ENCODE results near the gene B3GNT3.

The B3GNT3 gene

GRCh38 chr19:17806945-17807344 lies 12.0 kb downstream of the B3GNT3 start:
- H3K9me3 ChIP-seq (ENCODE audit: control insufficient read depth, insufficient read depth, low read length): no peaks in the 10 kb centered on the region
- H3K27me3 ChIP-seq (ENCODE audit: control insufficient read depth, insufficient read depth, low read length): no peaks in the 10 kb centered on the region
- no peaks in the 10 kb centered on the region for H3K4me1 ChIP-seq (ENCODE audit: control insufficient read depth, insufficient read depth, low read length)
- H3K4me3 ChIP-seq (ENCODE audit: low read depth, low read length): no peak overlapping the region
- H3K9ac ChIP-seq (ENCODE audit: low read depth, low read length): no peak overlapping the region
- no peaks in the 10 kb centered on the region for H3K36me3 ChIP-seq (ENCODE audit: control insufficient read depth, insufficient read depth, low read length)

- Histone ChIP-seq H3K27me3 (ENCODE audit: control insufficient read depth, insufficient read depth, low read length) (no peaks in the 10 kb centered on the region), H3K9me3 (ENCODE audit: control insufficient read depth, insufficient read depth, low read length) (no peaks in the 10 kb centered on the region), H3K9ac (ENCODE audit: low read depth, low read length) (no peak overlapping the region), H3K4me3 (ENCODE audit: low read depth, low read length) (no peak overlapping the region), H3K4me1 (ENCODE audit: control insufficient read depth, insufficient read depth, low read length) (no peaks in the 10 kb centered on the region), H3K36me3 (ENCODE audit: control insufficient read depth, insufficient read depth, low read length) (no peaks in the 10 kb centered on the region)
These were observed 12.9 kb downstream of the B3GNT3 start for GRCh38 chr19:17807731-17808316.

GRCh38 chr19:17811103-17811502 lies 16.2 kb downstream of the B3GNT3 start:
- Histone ChIP-seq H3K27me3 (ENCODE audit: control insufficient read depth, insufficient read depth, low read length) (no peaks in the 10 kb centered on the region), H3K9me3 (ENCODE audit: control insufficient read depth, insufficient read depth, low read length) (no peaks in the 10 kb centered on the region), H3K36me3 (ENCODE audit: control insufficient read depth, insufficient read depth, low read length) (no peaks in the 10 kb centered on the region), H3K4me1 (ENCODE audit: control insufficient read depth, insufficient read depth, low read length) (no peaks in the 10 kb centered on the region), H3K9ac (ENCODE audit: low read depth, low read length) (no peak overlapping the region), H3K4me3 (ENCODE audit: low read depth, low read length) (no peak overlapping the region)

DNA sequence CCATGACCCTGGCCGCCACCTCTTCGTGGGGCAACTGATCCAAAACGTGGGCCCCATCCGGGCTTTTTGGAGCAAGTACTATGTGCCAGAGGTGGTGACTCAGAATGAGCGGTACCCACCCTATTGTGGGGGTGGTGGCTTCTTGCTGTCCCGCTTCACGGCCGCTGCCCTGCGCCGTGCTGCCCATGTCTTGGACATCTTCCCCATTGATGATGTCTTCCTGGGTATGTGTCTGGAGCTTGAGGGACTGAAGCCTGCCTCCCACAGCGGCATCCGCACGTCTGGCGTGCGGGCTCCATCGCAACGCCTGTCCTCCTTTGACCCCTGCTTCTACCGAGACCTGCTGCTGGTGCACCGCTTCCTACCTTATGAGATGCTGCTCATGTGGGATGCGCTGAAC lies 16.7 kb downstream of the B3GNT3 start:
- Histone ChIP-seq H3K4me3 (ENCODE audit: low read depth, low read length) (no peak overlapping the region), H3K9me3 (ENCODE audit: control insufficient read depth, insufficient read depth, low read length) (no peaks in the 10 kb centered on the region), H3K4me1 (ENCODE audit: control insufficient read depth, insufficient read depth, low read length) (no peaks in the 10 kb centered on the region), H3K36me3 (ENCODE audit: control insufficient read depth, insufficient read depth, low read length) (no peaks in the 10 kb centered on the region), H3K9ac (ENCODE audit: low read depth, low read length) (no peak overlapping the region), H3K27me3 (ENCODE audit: control insufficient read depth, insufficient read depth, low read length) (no peaks in the 10 kb centered on the region)

DNA sequence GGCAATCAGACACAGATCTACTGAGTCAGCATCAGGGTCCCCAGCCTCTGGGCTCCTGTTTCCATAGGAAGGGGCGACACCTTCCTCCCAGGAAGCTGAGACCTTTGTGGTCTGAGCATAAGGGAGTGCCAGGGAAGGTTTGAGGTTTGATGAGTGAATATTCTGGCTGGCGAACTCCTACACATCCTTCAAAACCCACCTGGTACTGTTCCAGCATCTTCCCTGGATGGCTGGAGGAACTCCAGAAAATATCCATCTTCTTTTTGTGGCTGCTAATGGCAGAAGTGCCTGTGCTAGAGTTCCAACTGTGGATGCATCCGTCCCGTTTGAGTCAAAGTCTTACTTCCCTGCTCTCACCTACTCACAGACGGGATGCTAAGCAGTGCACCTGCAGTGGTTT lies 17.2 kb downstream of the B3GNT3 start:
- no peaks in the 10 kb centered on the region for H3K27me3 ChIP-seq (ENCODE audit: control insufficient read depth, insufficient read depth, low read length)
- no peaks in the 10 kb centered on the region for H3K9me3 ChIP-seq (ENCODE audit: control insufficient read depth, insufficient read depth, low read length)
- H3K4me3 ChIP-seq (ENCODE audit: low read depth, low read length): no peak overlapping the region
- no peak overlapping the region for H3K9ac ChIP-seq (ENCODE audit: low read depth, low read length)
- no peaks in the 10 kb centered on the region for H3K4me1 ChIP-seq (ENCODE audit: control insufficient read depth, insufficient read depth, low read length)
- no peaks in the 10 kb centered on the region for H3K36me3 ChIP-seq (ENCODE audit: control insufficient read depth, insufficient read depth, low read length)

- no peaks in the 10 kb centered on the region for H3K4me1 ChIP-seq (ENCODE audit: control insufficient read depth, insufficient read depth, low read length)
- H3K27me3 ChIP-seq (ENCODE audit: control insufficient read depth, insufficient read depth, low read length): no peaks in the 10 kb centered on the region
- H3K4me3 ChIP-seq (ENCODE audit: low read depth, low read length): no peak overlapping the region
- no peaks in the 10 kb centered on the region for H3K9me3 ChIP-seq (ENCODE audit: control insufficient read depth, insufficient read depth, low read length)
- no peak overlapping the region for H3K9ac ChIP-seq (ENCODE audit: low read depth, low read length)
- no peaks in the 10 kb centered on the region for H3K36me3 ChIP-seq (ENCODE audit: control insufficient read depth, insufficient read depth, low read length)
These were observed 22.9 kb downstream of the B3GNT3 start for GRCh38 chr19:17817668-17818363.

GRCh38 chr19:17821190-17821589 lies 26.3 kb downstream of the B3GNT3 start, which contains the start of gene INSL3:
Gene INSL3, minus strand, starts transcription at chr19:17821519. Its CDS starts 13 bp downstream, at chr19:17821506.
- H3K36me3 ChIP-seq (ENCODE audit: control insufficient read depth, insufficient read depth, low read length): no peaks in the 10 kb centered on the region
- H3K9ac ChIP-seq (ENCODE audit: low read depth, low read length): no peak within 1 kb of the TSS

DNA sequence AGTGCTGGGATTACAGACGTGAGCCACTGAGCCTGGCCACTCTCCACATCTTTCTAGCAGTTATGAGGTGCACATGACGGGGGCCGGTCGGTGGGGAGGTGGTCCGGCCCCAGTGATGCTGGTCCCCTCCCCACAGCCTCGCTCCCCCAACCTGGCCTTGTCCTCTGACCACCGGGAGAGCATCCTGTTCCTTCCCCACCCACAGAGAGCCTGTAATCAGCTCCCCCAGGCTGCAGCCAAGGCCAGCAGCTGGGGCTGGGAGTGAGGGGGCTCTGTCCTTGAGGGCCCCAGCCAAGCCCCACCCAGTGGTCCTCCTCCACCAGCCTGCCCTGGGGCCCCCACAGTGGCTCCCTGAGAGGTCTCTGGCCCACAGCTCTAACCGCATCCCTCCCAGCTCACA lies 29.4 kb downstream of the B3GNT3 start:
- H3K36me3 ChIP-seq (ENCODE audit: control insufficient read depth, insufficient read depth, low read length): peaks cover 2% of the 10 kb centered on the region
- H3K9me3 ChIP-seq (ENCODE audit: control insufficient read depth, insufficient read depth, low read length): no peaks in the 10 kb centered on the region
- no peak overlapping the region for H3K4me3 ChIP-seq (ENCODE audit: low read depth, low read length)
- H3K27me3 ChIP-seq (ENCODE audit: control insufficient read depth, insufficient read depth, low read length): no peaks in the 10 kb centered on the region
- H3K4me1 ChIP-seq (ENCODE audit: control insufficient read depth, insufficient read depth, low read length): no peaks in the 10 kb centered on the region
- no peak overlapping the region for H3K9ac ChIP-seq (ENCODE audit: low read depth, low read length)

More at GRCh38 chr19:17821190-17821589, 26.3 kb downstream of the B3GNT3 start, which contains the start of gene INSL3:
- Histone ChIP-seq H3K4me1 (ENCODE audit: control insufficient read depth, insufficient read depth, low read length) (no peaks in the 10 kb centered on the region), H3K27me3 (ENCODE audit: control insufficient read depth, insufficient read depth, low read length) (no peaks in the 10 kb centered on the region), H3K9me3 (ENCODE audit: control insufficient read depth, insufficient read depth, low read length) (no peaks in the 10 kb centered on the region), H3K4me3 (ENCODE audit: low read depth, low read length) (no peak within 1 kb of the TSS)

GRCh38 chr19:17826508-17827056 lies 31.6 kb downstream of the B3GNT3 start:
- no peaks in the 10 kb centered on the region for H3K9me3 ChIP-seq (ENCODE audit: control insufficient read depth, insufficient read depth, low read length)
- no peaks in the 10 kb centered on the region for H3K4me1 ChIP-seq (ENCODE audit: control insufficient read depth, insufficient read depth, low read length)
- H3K27me3 ChIP-seq (ENCODE audit: control insufficient read depth, insufficient read depth, low read length): peaks cover under 1% of the 10 kb centered on the region
- H3K36me3 ChIP-seq (ENCODE audit: control insufficient read depth, insufficient read depth, low read length): peaks cover 2% of the 10 kb centered on the region
- H3K4me3 ChIP-seq (ENCODE audit: low read depth, low read length): no peak overlapping the region
- H3K9ac ChIP-seq (ENCODE audit: low read depth, low read length): no peak overlapping the region

- H3K9me3 ChIP-seq (ENCODE audit: control insufficient read depth, insufficient read depth, low read length): no peaks in the 10 kb centered on the region
- peak overlapping the region; percentile 83 for H3K9ac ChIP-seq (ENCODE audit: low read depth, low read length)
- peaks cover 3% of the 10 kb centered on the region for H3K27me3 ChIP-seq (ENCODE audit: control insufficient read depth, insufficient read depth, low read length)
- H3K4me1 ChIP-seq (ENCODE audit: control insufficient read depth, insufficient read depth, low read length): peaks cover 2% of the 10 kb centered on the region
- peak overlapping the region; percentile 97 for H3K4me3 ChIP-seq (ENCODE audit: low read depth, low read length)
- peaks cover 2% of the 10 kb centered on the region for H3K36me3 ChIP-seq (ENCODE audit: control insufficient read depth, insufficient read depth, low read length)
These were observed 35.1 kb downstream of the B3GNT3 start for GRCh38 chr19:17829855-17830566.

- peak overlapping the region; percentile 83 for H3K9ac ChIP-seq (ENCODE audit: low read depth, low read length)
These were observed 35.9 kb downstream of the B3GNT3 start for GRCh38 chr19:17830567-17831418.

More at GRCh38 chr19:17830567-17831418, 35.9 kb downstream of the B3GNT3 start:
- Histone ChIP-seq H3K27me3 (ENCODE audit: control insufficient read depth, insufficient read depth, low read length) (peaks cover 3% of the 10 kb centered on the region), H3K9me3 (ENCODE audit: control insufficient read depth, insufficient read depth, low read length) (no peaks in the 10 kb centered on the region), H3K4me3 (ENCODE audit: low read depth, low read length) (peak overlapping the region; percentile 97), H3K36me3 (ENCODE audit: control insufficient read depth, insufficient read depth, low read length) (peaks cover 2% of the 10 kb centered on the region), H3K4me1 (ENCODE audit: control insufficient read depth, insufficient read depth, low read length) (peaks cover 2% of the 10 kb centered on the region)

All from iPS-15b (cell line).